AG04450 (cell line): ENCODE data around the gene RAB30. TPM values are rescaled to one million over a fixed set of nuclear protein-coding genes. Genes with fewer than 3 reads are reported as not detected.

Experiments used
- CTCF ChIA-PET: fragments of 300-600, 350-600 bp; formaldehyde crosslinking; extraction: SDS; loops from one replicate; lab custom pipeline; 2022; ENCODE audit warnings: antibody characterized with exemption, inconsistent platforms; lab: Charles Lee
- POLR2A ChIA-PET: fragments of 350-600 bp; formaldehyde crosslinking; extraction: SDS; loops from one replicate; lab custom pipeline; 2021; ENCODE audit warnings: antibody characterized with exemption, inconsistent platforms; lab: Yijun Ruan, JAX
- DNase-seq: peaks from one replicate; pipeline ENCODE4 v3.0.0-alpha.2; 2011; ENCODE audit warnings: low read depth, low spot score
- H3K27ac ChIP-seq: one replicate; pipeline ENCODE4 v1.5.1; 2012; ENCODE audit warnings: low read depth, low read length, control low read depth
- H3K27me3 ChIP-seq: one replicate; pipeline ENCODE4 v1.6.0; 2012; ENCODE audit warnings: low read length; ENCODE audit not compliant: control insufficient read depth, insufficient read depth
- H3K4me3 ChIP-seq: 2 replicates; pipeline ENCODE4 v1.5.1; 2011; ENCODE audit warnings: mild to moderate bottlenecking, low read depth, low read length, control low read depth
- H3K9me3 ChIP-seq: 2 replicates; pipeline ENCODE4 v1.5.1; 2012; ENCODE audit warnings: low read length; ENCODE audit not compliant: control insufficient read depth, insufficient read depth
- polyA plus RNA-seq: library from polyadenylated mRNA; depleted of rRNA; stranded (reverse); fragments of >200 nt; gene quantifications from 2 replicates; pipeline ENCODE4 v1.2.3, GENCODE V29; 2011
- TF ChIP-seq, protein P1 (sequence below): IDR thresholded peaks from 2 replicates; pipeline ENCODE4 v1.5.1; 2011; ENCODE audit warnings: low read depth, low read length, control low read depth, inconsistent platforms

The RAB30 gene
- polyA plus RNA-seq, 1 experiment, result 11.8 TPM

DNA sequence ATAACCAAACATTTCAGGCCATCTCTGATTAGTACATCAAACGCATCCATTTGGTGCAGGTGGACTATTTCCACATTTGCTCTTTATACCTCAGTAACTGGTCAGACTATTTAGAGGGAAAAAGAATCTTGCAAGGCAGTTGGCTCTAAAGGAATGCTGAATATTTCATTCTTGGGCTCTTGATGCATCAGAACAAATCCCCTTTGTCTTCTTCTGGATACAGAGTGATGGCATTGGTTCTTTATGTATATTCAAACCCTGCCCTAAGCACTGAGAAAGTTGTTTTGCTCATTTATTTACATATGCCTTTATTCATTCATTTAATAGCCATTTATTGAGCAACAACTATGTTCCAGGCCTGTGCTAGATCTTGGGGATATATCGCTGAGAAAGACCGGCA, 31.1 kb upstream of the RAB30 start:
- POLR2A ChIA-PET, result interaction anchor here (1.0 kb wide), 1 partner anchor 14 kb away, joined by 3 read pairs; no protein-coding TSS in a partner anchor
- TF ChIP-seq, protein P1, sequence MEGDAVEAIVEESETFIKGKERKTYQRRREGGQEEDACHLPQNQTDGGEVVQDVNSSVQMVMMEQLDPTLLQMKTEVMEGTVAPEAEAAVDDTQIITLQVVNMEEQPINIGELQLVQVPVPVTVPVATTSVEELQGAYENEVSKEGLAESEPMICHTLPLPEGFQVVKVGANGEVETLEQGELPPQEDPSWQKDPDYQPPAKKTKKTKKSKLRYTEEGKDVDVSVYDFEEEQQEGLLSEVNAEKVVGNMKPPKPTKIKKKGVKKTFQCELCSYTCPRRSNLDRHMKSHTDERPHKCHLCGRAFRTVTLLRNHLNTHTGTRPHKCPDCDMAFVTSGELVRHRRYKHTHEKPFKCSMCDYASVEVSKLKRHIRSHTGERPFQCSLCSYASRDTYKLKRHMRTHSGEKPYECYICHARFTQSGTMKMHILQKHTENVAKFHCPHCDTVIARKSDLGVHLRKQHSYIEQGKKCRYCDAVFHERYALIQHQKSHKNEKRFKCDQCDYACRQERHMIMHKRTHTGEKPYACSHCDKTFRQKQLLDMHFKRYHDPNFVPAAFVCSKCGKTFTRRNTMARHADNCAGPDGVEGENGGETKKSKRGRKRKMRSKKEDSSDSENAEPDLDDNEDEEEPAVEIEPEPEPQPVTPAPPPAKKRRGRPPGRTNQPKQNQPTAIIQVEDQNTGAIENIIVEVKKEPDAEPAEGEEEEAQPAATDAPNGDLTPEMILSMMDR, result no peak
- DNase-seq, result no peak
- Histone ChIP-seq H3K27me3 (peaks cover 5% of the 10 kb centered on the region), H3K27ac (no peak overlapping the region), H3K9me3 (no peaks in the 10 kb centered on the region), H3K4me3 (no peak overlapping the region)
- CTCF ChIA-PET, result no interaction called here

DNA sequence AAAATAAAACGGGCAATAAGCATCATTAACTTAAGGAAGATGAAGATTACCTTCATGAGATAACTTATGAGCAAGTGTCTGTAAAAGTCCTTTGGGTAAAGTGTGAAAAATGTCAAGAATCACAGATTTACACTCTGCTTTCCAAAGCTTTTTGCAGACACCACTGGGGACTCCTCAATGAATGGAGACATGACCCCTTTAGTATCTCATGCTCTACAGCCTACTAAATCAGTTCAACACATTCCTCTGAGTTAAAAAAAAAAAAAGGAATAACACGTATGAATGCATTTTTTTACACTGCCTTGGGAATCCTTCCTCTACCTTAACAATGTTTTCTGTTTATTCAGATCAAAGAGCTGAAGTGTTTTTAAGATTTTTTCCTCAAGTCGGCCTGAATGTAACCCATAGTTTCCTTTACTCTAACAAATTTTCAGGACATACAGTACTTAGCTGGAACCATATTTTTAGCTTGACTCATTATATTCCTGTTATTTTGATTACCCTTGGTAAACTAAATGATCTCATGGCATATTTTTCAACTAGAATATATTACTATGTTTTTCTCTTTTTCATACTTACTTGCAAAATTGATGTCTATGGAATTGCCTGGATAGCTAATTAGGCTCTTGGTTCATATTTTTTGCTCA, 25.9 kb upstream of the RAB30 start:
- POLR2A ChIA-PET, result interaction anchor here (0.7 kb wide), 2 partner anchors 47 to 187 kb away, joined by 4 to 5 read pairs; no protein-coding TSS in a partner anchor
- H3K27ac ChIP-seq, result no peak overlapping the region
- TF ChIP-seq, protein P1, result no peak
- no peak for DNase-seq
- H3K4me3 ChIP-seq, result no peak overlapping the region
- CTCF ChIA-PET, result interaction anchor here (0.6 kb wide), 1 partner anchor 467 kb away, joined by 5 read pairs; no protein-coding TSS in a partner anchor
- H3K27me3 ChIP-seq, result no peaks in the 10 kb centered on the region
- H3K9me3 ChIP-seq, result no peaks in the 10 kb centered on the region

DNA sequence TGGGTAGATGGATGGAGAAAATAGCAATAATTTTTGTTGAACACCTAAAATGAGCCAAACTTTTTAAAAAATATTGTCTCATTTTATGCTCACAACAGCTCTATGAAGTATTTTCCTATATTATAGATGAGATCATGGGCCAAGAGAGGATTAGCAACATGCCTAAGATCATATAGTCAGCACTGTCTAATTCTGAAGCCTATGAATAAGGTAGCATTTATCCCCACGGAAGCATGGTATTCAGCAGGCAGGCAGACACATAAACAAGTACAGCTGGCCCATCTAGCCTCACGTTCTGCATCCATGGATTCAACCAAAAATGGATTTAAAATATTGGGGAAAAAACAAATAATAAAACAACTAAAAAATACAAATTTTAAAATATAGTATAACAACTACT, 21.9 kb upstream of the RAB30 start:
- DNase-seq, result no peak
- Histone ChIP-seq H3K27me3 (no peaks in the 10 kb centered on the region), H3K4me3 (no peak overlapping the region), H3K27ac (no peak overlapping the region), H3K9me3 (no peaks in the 10 kb centered on the region)
- POLR2A ChIA-PET, result interaction anchor here (1.2 kb wide), 1 partner anchor 64 kb away, joined by 7 read pairs; the partner anchor contains the start of gene PCF11
- TF ChIP-seq, protein P1, result no peak
- CTCF ChIA-PET, result interaction anchor here (1.1 kb wide), 1 partner anchor 62 kb away, joined by 4 read pairs; no protein-coding TSS in a partner anchor

DNA sequence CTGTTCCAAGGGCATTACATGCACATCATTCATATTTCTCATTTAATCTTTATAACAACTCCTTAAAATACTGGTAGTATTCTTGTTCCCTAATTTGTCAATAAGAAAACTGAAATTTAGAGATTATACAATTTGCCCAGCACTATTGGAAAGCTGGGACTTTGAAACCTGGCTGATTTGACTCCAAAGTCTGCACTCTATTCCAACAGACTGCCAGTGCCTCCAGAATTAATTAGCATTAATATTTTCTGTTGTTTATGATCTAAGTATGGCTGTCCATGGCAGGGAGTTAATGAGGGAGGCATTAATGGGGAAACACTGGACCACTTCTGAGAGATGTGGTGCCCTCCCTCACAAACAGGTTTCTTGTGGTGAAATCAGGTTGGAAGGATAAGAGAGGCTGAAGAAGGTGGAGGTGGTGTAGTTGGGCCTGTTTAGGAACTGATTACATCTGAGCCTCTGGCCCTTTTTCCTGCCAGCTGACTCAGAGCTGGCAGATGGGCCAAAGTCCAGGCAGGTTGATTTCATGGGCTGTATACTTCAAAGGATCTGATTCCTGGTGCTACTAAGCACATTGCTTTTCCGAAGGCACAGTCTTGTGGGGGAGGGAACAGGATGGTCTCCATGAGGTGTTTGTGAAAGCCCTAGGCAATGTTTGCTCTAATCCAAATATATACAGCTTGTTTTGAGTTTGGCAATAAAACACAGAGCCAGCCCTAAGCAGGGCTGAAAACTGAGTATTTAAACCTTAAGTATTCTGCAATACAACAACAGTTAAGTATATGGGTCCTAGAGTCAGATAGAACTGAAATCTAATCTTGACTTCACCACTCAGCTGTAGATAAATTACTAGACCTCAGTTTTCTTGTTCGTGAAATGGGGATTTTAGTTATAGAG, 21.0 kb upstream of the RAB30 start:
- ChIA-PET CTCF (interaction anchor here (1.1 kb wide), 1 partner anchor 63 kb away, joined by 4 read pairs; no protein-coding TSS in a partner anchor), POLR2A (interaction anchor here (1.2 kb wide), 1 partner anchor 64 kb away, joined by 7 read pairs; the partner anchor contains the start of gene PCF11)
- DNase-seq, result no peak
- Histone ChIP-seq H3K27me3 (no peaks in the 10 kb centered on the region), H3K9me3 (no peaks in the 10 kb centered on the region), H3K27ac (no peak overlapping the region), H3K4me3 (no peak overlapping the region)
- TF ChIP-seq, protein P1, result no peak
